PFSK-1 (cell line): ENCODE data around the gene SDHAF2.

Experiments used
- FOXP2 ChIP-seq: optimal IDR thresholded peaks from 2 replicates; pipeline ENCODE3; 2011; ENCODE audit warnings: borderline replicate concordance, control low read depth, inconsistent platforms; ENCODE audit not compliant: insufficient read depth; ENCODE audit errors: extremely low read length, extremely low read depth
- POLR2AphosphoS5 ChIP-seq: IDR thresholded peaks from 2 replicates; pipeline ENCODE4 v1.6.1; 2012; ENCODE audit warnings: low read depth, mild to moderate bottlenecking, control low read depth, low read length, moderate library complexity
- REST ChIP-seq, 2 experiments: IDR thresholded peaks; 2 replicates each; pipeline versions ENCODE4 v1.6.1 to v1.8.0; 2011 to 2012; ENCODE audit warnings: low read depth in 2 of 2, low read length in 2 of 2, control low read depth in 1 of 2, inconsistent platforms in 1 of 2, mild to moderate bottlenecking in 1 of 2, moderate library complexity in 1 of 2; ENCODE audit not compliant: insufficient read depth in 1 of 2
- SIN3A ChIP-seq: IDR thresholded peaks from 2 replicates; pipeline ENCODE4 v1.6.1; 2012; ENCODE audit warnings: mild to moderate bottlenecking, low read length, moderate library complexity, borderline replicate concordance; ENCODE audit not compliant: insufficient read depth
- TAF1 ChIP-seq: IDR thresholded peaks from 2 replicates; pipeline ENCODE4 v1.6.1; 2012; ENCODE audit warnings: low read length, control low read depth, borderline replicate concordance; ENCODE audit not compliant: insufficient read depth

Gene SDHAF2

GRCh38 chr11:61442616-61443015 is 12.7 kb downstream of the SDHAF2 start:
- TF ChIP-seq REST (IDR thresholded peaks at IDR 0.05; ENCODE audit: insufficient read depth in 1 of 2, low read depth in 2 of 2, low read length in 2 of 2), result no peak
- no peak for TF ChIP-seq POLR2AphosphoS5
- no peak for TF ChIP-seq FOXP2
- TF ChIP-seq TAF1, result no peak
- no peak for TF ChIP-seq SIN3A

GRCh38 chr11:61445516-61445915 is 15.6 kb downstream of the SDHAF2 start:
- TF ChIP-seq REST (IDR thresholded peaks at IDR 0.05; ENCODE audit: insufficient read depth in 1 of 2, low read depth in 2 of 2, low read length in 2 of 2) (no peak), TAF1 (no peak), FOXP2 (no peak), POLR2AphosphoS5 (no peak), SIN3A (no peak)

- TF ChIP-seq POLR2AphosphoS5 (no peak), SIN3A (no peak), TAF1 (no peak), FOXP2 (peak; percentile 82), REST (IDR thresholded peaks at IDR 0.05; ENCODE audit: insufficient read depth in 1 of 2, low read depth in 2 of 2, low read length in 2 of 2) (peak in 1 of 2 experiments; percentile 42; a peak in 1 of 4 replicates)
Observed at GRCh38 chr11:61446211-61446651, 16.3 kb downstream of the SDHAF2 start.

GRCh38 chr11:61447601-61448551 is 18.0 kb downstream of the SDHAF2 start:
- TF ChIP-seq TAF1 (no peak), POLR2AphosphoS5 (no peak), SIN3A (no peak), REST (IDR thresholded peaks at IDR 0.05; ENCODE audit: insufficient read depth in 1 of 2, low read depth in 2 of 2, low read length in 2 of 2) (no peak), FOXP2 (no peak)
